Choroid plexus epithelial cell (primary cell): ENCODE data around the gene CDK14.

Source experiments
- DNase-seq: peaks from one replicate; pipeline ENCODE4 v3.0.0-alpha.2; 2010; ENCODE audit warnings: low read depth
- H3K4me3 ChIP-seq: 2 replicates; pipeline ENCODE4 v1.5.1; 2011; ENCODE audit warnings: low read depth, mild to moderate bottlenecking, control low read depth, low read length, moderate library complexity
- TF ChIP-seq, protein P1 (sequence below): conservative IDR thresholded peaks from 2 replicates; pipeline ENCODE4 v1.5.1; 2011; ENCODE audit warnings: low read depth, mild to moderate bottlenecking, control low read depth, inconsistent platforms, low read length, moderate library complexity

CDK14 gene

DNA sequence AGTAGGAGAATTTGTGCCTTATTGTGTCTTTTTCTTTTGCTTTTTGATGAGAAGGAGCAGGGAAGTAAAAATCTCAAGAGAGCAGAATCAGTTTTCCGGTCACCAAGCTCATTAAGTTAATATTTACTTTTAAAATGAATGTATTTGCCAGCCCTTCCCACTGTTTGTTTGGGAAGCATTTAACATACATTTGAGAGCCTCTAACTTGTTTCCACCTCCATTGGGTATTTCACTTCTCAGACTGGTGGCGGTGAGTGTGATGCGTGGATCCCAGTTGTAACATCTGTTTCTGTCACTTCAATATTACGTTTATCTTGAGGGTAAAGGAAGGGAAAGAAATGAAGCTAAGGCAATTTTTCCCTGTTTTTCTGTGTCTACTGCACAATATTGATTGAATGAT, 22.8 kb downstream of the CDK14 start:
- TF ChIP-seq, protein P1, sequence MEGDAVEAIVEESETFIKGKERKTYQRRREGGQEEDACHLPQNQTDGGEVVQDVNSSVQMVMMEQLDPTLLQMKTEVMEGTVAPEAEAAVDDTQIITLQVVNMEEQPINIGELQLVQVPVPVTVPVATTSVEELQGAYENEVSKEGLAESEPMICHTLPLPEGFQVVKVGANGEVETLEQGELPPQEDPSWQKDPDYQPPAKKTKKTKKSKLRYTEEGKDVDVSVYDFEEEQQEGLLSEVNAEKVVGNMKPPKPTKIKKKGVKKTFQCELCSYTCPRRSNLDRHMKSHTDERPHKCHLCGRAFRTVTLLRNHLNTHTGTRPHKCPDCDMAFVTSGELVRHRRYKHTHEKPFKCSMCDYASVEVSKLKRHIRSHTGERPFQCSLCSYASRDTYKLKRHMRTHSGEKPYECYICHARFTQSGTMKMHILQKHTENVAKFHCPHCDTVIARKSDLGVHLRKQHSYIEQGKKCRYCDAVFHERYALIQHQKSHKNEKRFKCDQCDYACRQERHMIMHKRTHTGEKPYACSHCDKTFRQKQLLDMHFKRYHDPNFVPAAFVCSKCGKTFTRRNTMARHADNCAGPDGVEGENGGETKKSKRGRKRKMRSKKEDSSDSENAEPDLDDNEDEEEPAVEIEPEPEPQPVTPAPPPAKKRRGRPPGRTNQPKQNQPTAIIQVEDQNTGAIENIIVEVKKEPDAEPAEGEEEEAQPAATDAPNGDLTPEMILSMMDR: no peak
- DNase-seq: no peak
- no peak overlapping the region for H3K4me3 ChIP-seq

- no peak overlapping the region for H3K4me3 ChIP-seq
- peak; percentile 55 for DNase-seq
- TF ChIP-seq, protein P1: no peak
Observed at GRCh38 chr7:90621125-90621746, 25.1 kb downstream of the CDK14 start.

- peak; percentile 54 for DNase-seq
- H3K4me3 ChIP-seq: no peak overlapping the region
- TF ChIP-seq, protein P1: no peak
Observed at GRCh38 chr7:90621747-90622140, 25.6 kb downstream of the CDK14 start.

DNA sequence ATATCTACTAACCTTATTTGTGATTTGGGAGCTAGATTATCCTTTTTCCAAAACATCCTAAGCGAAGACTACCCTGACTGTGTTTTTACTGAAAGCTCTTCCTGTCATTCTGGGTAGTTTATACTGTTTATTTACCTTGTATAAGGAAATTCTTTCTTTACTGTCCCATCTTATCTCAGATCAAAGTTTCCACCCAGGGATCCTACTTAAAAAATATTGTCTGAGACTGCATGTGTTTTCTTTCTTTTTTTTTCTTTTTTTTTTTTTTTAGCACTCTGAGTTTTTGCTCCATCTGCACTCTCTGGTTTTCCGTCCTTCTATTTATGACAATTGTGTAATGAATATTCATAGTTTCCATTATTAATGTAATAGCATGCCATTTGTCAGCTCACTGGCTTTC, 26.5 kb downstream of the CDK14 start:
- no peak for DNase-seq
- TF ChIP-seq, protein P1: no peak
- no peak overlapping the region for H3K4me3 ChIP-seq

DNA sequence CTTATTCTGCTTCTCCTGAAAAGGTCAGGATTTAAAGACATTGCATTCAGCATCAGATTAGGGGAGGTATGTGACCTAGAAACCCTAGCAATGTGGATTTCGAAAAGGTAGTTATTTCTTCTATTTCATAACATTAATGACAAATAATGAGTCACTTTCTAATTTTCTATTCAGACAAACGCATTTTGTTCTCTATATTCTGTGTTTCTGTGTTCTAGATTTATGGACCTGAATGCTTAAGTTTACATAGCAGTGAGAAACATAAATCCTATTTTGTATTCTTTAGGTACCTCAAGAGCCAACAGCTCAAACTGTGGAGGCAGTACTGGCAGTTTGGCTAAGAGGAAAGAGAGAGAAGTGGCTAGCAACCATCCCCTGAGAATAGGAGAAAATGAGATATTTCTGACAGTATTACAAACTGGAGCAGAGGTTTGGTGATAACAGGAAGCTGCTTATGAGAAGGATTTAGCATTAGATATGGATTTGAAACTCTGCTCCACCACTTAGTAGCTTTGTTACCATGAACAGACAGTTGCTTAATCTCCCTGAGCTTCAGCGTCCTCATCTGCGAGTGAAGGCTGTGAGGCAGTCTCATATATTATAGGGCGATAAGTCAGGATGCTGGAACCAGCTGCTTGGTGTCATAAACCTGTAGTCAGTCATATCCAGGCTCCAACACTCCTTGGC, 28.2 kb downstream of the CDK14 start:
- DNase-seq: peak; percentile 57

DNA sequence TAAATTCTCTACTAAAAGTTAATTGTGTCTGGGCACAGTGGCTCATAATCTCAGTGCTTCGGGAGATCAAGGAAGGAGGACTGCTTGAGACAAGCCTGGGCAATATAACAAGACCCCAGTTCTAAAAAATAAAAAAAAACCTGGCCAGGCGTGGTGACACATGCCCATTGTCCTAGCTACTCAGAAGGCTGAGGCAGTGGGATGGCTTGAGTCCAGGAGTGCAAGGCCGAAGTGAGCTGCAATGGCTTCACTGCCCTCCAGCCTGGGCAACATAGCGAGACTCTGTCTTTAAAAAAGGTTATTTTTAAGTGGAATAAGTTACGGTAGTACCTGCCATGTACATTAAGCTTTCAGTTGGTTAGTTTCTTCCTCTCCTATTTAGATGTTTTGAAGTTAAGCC, 28.9 kb downstream of the CDK14 start:
- H3K4me3 ChIP-seq: no peak overlapping the region
- DNase-seq: no peak
- TF ChIP-seq, protein P1: no peak

More for the DNA sequence above, 28.2 kb downstream of the CDK14 start:
- no peak overlapping the region for H3K4me3 ChIP-seq
- TF ChIP-seq, protein P1: no peak

GRCh38 chr7:90625562-90625961, 29.4 kb downstream of the CDK14 start:
- TF ChIP-seq, protein P1: no peak
- peak; percentile 71 for DNase-seq
- peak overlapping the region; percentile 28 for H3K4me3 ChIP-seq
